Activated CD8-positive, alpha-beta memory T cell treated with anti-CD3 and anti-CD28 coated beads for 1 hour (primary cell): Measurements from ENCODE around the gene PADI3.

Source experiments
- DNase-seq, 2 donors: peaks; one replicate each; pipeline ENCODE4 v3.0.0-alpha.2; 2020; ENCODE audit warnings: low read depth in 1 of 2; ENCODE audit errors: extremely low read depth in 1 of 2

PADI3 gene

GRCh38 chr1:17295292-17295691 is 46.4 kb downstream of the PADI3 start:
- no peak for DNase-seq

DNA sequence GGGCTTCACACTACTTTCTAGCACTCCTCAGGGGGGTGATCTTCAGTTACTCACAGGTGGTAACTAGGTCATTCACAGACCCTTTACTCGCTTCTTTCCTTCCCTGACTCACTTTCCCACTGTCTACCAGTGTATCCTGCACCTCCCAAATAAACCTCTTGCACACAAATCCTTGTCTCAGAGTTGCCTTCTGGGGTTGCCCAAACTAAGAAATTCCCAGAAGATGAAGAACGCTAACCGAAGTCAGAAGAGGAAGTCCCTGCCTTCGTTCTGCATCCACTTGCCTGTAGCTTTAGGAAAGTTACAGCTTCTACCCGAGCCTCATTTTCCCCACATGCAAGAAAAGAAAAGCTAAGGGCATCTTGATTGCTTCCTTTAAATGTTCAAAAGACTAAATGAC is 47.2 kb downstream of the PADI3 start:
- no peak for DNase-seq

GRCh38 chr1:17297991-17298390 is 49.1 kb downstream of the PADI3 start:
- DNase-seq = no peak

DNA sequence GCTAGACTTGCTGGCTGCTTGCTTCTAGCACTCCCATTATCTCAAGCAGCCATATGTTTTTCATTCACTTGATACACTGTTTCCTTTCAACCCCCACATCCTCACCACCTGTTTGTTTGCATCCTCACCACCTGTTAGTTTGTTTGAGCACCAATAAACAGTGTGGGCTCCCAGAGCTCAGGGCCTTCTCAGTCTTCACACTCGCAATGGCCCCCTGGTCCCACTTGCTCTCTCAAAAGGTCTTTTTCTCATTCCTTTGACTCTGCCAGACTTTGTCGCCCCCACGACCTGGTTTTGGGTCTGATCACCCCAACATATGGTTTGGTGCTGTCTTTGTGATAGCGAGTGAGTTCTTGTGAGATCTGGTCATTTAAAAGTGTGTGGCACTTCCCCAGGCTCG is 52.9 kb downstream of the PADI3 start:
- DNase-seq = no peak

- no peak for DNase-seq
Observed at GRCh38 chr1:17304151-17304825, 55.4 kb downstream of the PADI3 start.

GRCh38 chr1:17304826-17305175 is 55.9 kb downstream of the PADI3 start:
- no peak for DNase-seq

DNA sequence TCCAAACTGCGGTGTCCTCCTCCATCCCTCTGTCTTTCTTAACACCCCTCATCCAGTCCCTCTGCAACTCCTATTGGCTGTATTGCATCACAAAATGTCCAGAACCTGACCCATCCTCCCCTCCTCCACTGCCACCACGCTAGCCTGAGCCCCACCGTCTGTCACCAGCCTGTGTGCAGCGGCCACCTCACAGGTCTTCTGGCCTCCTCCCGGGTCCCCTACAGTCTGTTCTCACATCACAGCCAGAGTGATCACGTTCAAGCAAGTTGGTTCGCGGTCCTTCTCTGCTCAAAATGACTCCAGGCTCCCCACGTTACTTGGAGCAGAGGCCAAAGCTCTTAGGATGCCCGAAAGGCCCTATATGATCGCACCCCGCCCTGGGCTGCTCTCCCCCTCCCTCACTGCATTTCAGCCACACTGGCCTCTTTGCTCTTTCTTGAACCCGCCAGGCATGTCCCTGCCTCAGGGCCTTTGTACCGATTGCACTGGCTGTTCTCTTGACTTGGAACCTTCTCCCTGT is 56.7 kb downstream of the PADI3 start:
- DNase-seq = no peak

DNA sequence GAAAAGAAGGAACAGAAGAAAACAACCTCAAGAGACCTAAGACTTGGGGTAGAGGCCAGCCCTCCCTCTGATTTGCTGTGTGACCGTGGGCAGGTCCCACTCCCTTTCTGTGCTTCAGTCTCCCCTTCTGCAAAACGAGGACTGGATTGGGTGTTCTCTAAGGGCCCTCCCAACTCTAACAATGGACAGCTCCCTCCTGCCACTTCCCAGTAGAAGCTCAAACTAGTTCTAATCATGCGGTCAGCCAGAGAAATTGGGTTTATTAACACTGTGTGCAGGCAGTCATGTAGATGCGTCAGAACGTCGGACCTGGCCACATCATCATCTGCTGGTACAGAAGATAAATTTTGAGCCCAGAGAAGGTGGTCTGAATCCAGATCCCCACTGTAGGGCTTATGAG is 57.5 kb downstream of the PADI3 start:
- no peak for DNase-seq

DNA sequence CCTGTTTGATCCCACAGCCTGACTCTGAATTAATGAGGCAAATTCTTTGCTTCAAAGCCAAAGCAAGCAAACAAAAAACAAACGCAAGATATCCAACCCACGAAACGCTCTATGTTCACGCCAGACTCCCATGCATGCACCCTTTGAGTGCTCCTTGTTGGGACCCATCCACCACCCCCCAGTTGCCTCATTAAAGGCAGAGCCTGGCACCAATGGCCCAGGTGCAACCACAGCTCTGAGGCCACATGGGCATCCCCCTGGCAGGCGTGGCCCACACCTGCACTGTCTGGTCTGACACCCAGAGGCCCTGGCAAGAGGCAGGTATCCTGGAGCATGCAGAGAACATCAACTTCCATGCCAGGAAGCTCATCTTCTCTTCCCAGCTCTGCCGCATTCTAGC is 58.0 kb downstream of the PADI3 start:
- DNase-seq = no peak

DNA sequence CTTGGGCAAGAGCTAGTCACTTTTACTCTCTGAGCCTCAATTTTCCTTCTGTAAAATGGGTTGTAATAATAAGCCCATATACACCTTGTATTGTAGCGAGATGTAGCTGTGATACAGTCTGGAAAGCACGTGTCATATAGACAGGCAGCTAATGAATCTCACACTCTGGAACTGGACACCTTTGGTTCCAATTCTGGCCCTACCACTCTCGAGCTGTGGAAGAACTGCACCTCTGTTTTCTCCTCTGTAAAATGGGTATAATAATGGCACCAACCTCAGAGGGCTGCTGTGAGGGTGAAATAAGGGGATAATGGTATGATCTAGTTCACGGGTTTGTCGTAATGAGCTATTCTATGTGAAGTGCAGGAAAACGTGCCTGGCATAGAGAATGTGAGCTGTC is 58.4 kb downstream of the PADI3 start:
- no peak for DNase-seq

DNA sequence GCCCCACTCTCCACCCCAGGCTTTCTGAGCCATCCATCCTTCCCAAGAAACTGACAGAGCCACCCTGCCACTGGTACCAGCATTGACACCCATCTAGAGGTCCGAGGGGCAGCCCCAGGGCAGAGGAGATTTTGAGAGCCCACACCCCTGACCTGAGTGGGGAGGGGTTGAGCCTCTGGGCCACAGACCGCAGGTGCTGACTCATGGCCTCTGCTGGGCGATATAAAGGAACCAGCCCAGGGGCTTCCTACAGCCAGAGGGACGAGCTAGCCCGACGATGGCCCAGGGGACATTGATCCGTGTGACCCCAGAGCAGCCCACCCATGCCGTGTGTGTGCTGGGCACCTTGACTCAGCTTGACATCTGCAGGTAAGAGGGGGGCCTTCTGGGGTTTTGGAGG is 59.0 kb downstream of the PADI3 start, which contains the start of gene PADI4:
Gene PADI4, plus strand, starts transcription at position 252 of the 400 bp plus-strand sequence. Its CDS starts 26 bp downstream, at position 278.
- no peak for DNase-seq

DNA sequence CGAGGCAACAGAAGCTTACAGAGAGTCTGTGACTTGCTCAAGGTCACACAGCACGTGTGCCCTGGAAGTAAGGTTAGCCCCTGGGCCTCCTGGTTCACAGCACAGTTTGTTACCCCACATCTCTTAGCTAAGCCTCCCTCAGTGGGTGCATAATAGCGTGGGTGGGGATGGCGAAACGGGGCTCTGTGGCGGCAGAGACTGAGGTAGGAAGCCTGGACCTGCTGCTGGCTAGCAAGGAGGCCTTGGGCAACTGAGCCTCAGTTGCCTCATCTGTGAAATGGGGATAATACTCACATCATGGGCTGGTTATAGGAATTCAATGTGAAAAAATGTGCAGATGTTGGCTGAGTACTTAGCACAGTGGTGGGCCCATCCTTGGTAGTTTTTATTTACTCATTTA is 59.7 kb downstream of the PADI3 start:
- no peak for DNase-seq

DNA sequence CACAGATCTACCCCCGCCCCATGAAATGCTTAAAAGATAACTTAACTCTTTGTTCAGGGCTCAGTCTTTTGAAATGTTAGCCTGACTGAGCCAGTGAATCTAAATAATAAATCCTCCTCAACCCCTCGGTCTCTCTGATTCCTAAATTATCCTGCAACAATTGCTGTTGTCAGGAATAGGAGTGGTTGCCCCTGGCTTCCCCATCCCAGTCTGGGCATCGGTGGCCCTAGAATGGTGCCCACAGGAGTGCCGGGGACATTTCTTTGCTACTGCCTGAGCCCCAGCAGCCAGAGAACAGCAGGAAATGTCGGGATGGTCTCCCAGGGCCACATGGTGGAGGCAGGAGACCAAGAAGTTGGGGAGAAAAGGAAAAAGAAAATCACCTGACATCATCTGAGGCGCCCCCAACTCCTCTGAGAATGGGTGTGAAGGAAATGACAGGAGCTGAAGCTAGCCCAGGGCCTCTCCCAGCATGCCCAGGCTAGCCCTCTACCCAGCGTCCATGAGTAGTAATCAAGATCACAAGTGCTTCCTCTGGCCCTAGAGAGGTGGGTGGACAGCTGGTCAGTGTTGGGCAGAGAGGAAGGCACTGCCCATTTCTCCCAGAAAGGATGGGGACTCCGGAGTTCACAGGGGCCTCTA is 60.6 kb downstream of the PADI3 start:
- no peak for DNase-seq

- no peak for DNase-seq
Observed at GRCh38 chr1:17310068-17310640, 61.3 kb downstream of the PADI3 start.

DNA sequence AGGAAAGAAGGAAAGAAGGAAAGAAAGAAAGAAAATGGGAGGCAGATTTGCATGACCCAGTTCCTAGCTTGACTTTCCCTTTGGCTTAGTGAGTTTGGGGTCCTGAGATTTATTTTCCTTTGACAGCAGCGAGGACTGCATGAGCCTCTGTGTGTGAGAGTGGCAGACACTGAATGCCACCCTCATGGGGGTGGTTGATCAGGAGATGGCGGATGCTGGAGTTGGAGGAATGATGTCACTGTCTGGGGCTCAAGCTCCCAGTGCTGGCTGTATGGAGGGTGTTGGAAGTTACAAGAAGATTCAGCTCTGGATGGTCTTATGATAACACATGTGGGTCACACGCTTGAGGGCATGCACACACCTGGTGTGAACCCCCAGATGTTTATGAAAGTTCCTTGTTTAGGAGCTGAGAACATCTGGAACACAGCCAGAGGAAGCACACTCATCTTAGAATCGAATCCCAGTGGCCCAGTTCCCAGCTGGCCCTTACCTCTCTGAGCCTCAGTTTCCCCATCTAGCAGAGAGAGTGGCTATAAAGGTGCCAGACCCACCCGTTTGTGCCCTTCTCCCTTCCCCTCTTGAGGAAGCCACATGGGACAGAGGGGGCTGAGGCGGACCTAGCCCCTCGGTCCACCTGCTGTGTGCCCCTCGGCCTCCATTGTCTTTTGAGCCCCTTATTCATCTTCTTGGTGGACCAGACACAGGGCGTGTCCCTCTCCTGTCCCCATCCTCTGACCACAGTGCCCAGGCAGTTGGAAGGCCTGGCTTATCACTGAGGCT is 64.8 kb downstream of the PADI3 start:
- DNase-seq = no peak

- no peak for DNase-seq
Observed at GRCh38 chr1:17314491-17314971, 65.6 kb downstream of the PADI3 start.

- DNase-seq = no peak
Observed at GRCh38 chr1:17315542-17316130, 66.7 kb downstream of the PADI3 start.

- no peak for DNase-seq
Observed at GRCh38 chr1:17316704-17317103, 67.8 kb downstream of the PADI3 start.

DNA sequence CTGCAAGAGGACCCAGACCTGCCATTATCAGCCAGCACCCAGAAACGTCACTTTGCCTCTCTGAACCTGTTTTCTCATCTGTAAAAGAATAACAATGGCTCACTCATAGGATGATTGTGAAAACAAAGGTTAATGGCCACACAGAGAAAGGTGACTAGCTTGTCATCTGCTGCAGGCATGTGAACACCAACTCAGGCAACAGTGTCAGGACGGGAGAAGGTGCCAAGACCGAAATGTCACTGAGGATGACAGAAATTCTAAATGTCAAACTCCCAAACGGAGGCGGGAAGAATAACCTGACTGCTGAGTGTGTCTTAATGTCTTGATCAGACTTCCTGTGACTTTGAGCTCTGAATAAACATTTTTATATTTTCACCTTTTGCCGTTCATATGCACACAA is 69.4 kb downstream of the PADI3 start:
- no peak for DNase-seq

- no peak for DNase-seq
Observed at GRCh38 chr1:17319561-17320350, 70.9 kb downstream of the PADI3 start.
